VCaP (cell line): ENCODE data around the gene TMEM120B.

ENCODE experiments used
- H3K27ac ChIP-seq: fragments of 450-650 bp; 2 replicates; pipeline ENCODE4 v1.5.1; 2017
- TF ChIP-seq, protein P1 (sequence below): fragments of 450-650 bp; conservative IDR thresholded peaks from 2 replicates; pipeline ENCODE4 v1.5.1; 2017; ENCODE audit warnings: mild to moderate bottlenecking, moderate library complexity

TMEM120B gene

DNA sequence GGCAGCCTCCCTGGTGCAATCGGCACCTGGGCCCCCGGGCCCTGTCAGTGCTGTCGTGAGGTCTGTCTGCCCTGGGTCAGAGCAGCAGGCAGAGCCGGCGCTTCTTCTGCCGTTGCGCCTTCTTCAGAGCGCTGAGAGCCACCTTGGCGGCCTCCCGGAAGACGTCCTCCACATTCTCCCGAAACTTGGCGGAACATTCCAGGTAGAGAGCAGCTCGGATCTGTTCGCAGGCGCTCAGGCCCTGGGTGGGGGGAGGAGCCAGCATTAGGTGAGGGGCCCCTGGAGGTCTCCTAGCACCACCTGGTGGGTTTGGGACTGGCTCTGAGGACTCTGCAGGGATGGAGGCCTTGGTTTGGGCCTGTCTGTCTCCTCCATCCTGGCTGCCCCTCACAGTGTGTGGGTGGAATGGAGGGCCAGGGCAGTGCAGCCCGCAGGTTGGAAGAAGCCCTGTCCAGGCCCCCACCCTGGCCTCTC, 66.9 kb downstream of the TMEM120B start:
- no peak overlapping the region for H3K27ac ChIP-seq
- TF ChIP-seq, protein P1, sequence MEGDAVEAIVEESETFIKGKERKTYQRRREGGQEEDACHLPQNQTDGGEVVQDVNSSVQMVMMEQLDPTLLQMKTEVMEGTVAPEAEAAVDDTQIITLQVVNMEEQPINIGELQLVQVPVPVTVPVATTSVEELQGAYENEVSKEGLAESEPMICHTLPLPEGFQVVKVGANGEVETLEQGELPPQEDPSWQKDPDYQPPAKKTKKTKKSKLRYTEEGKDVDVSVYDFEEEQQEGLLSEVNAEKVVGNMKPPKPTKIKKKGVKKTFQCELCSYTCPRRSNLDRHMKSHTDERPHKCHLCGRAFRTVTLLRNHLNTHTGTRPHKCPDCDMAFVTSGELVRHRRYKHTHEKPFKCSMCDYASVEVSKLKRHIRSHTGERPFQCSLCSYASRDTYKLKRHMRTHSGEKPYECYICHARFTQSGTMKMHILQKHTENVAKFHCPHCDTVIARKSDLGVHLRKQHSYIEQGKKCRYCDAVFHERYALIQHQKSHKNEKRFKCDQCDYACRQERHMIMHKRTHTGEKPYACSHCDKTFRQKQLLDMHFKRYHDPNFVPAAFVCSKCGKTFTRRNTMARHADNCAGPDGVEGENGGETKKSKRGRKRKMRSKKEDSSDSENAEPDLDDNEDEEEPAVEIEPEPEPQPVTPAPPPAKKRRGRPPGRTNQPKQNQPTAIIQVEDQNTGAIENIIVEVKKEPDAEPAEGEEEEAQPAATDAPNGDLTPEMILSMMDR, result no peak

DNA sequence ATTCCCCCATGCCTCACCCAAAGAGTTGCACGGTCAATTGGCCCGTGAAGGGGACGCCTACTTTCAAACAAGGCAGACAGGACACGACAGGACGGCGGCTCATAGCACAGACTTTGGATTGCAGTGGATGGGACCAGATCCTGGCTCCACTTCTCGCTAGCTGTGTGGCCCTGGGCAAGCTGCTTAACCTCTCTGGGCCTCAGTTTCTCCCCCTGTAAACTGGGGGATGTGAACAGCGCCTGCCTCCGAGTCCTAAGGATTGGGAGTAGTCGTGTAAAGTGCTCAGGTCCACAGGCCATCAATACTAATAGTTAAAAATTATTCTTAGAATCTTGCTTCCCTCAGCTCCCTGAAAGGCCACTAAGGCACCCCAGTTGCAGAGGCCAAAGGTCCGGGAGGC, 67.9 kb downstream of the TMEM120B start:
- H3K27ac ChIP-seq, result no peak overlapping the region
- TF ChIP-seq, protein P1, result no peak

DNA sequence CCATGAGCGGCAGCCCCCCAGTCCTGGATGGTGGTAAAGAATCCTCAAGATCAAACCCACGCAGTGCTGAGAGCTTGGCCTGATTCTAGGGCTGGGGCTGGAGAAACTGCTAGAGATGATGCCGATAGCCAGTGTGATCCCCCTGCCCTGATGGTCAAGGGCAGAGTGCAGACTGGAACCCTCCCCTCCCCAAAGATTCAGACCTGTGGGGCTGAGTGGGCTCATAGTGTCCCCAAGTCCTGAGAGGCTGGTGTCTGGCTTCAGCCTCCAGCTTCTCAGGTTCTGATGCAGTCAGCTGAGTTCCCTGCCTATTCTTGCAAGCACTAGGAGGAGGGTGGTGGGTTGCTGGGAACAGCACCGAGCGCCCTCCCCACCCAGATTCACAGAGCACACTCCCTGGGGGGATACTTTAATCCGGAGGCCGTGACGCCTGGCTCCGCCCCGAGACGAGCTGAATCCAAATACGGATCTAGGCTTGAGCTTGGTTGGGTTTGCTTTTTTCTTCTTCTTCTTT, 69.0 kb downstream of the TMEM120B start:
- TF ChIP-seq, protein P1, result no peak
- no peak overlapping the region for H3K27ac ChIP-seq

DNA sequence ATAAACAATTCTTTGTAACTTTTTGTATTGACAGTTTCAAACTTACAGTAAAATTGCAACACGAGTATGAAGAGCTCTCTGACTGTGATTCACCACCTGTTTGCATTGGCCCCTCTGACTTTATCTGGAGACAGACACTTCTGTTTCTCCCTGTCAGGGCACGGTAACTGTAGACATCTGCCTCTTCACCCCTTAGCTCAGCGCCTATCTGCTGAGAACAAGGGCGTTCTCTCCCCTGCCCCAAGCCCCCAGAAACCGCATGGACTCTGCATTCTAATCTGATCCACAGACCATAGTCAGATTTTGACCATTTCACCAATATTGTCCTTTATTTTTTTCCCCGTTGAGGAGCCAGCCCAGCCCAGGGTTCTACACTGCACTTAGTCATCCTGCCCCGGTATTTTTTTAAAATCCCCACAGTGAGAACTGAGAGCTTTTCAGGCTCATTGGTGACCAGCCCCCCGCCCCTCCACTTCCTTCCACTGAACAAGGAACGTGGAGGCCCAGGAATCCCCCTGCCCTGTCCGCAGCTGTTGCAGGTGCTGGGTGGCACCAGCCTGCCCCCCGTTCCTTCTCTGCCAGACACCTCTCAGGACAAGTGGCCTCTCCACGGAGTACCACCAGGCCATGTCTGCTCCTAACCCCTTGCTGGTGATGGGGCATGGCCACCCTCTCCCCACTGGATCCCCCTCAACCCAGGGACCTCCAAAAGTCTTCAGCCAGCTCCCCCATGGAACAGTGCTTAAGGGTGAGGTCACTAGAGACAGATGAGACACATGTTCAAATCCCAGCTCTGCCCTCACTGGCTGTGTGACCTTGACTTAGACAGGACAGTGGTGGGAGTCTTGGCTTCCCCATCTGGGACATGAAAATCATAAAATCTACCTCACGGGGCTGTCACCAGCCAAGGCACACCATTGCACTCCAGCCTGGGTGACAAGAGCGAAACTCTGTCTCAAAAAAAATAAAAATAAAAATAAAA, 69.7 kb downstream of the TMEM120B start:
- no peak overlapping the region for H3K27ac ChIP-seq

DNA sequence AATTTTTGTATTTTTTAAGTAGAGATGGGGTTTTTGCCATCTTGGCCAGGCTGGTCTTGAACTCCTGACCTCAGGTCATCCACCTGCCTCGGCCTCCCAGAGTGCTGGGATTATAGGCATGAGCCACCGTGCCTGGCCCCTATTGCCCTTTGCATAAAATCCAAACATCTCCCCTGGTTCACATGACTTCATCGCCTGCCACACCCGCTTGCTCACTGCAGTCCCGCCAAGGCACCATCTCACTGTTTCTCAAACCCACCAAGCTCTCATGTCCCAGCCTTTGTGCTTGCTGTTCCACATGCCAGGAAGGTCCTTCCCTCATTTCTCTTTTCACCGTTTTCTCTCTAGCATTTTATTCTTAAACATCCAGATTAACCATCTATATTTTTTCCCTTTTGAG, 71.2 kb downstream of the TMEM120B start:
- no peak overlapping the region for H3K27ac ChIP-seq
- TF ChIP-seq, protein P1, result no peak

More for the DNA sequence above, 69.7 kb downstream of the TMEM120B start:
- TF ChIP-seq, protein P1, result no peak

DNA sequence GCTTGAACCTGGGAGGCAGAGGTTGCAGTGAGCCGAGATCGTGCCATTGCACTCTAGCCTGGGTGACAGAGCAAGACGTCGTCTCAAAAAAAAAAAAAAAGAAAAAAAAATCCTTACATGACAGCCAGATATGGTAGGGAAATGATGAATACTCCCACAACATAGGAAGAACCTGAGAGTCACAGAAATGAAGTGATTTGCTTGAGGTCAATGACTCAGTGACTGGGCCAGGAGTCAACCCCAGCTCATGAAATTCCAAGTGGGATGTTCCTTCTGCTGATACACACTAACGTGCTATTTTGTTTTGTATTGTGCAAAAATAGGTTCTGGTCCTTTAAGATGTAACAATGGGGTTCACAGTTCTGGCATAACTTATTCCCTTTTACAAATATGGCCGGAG, 71.9 kb downstream of the TMEM120B start:
- H3K27ac ChIP-seq, result no peak overlapping the region
- TF ChIP-seq, protein P1, result no peak

DNA sequence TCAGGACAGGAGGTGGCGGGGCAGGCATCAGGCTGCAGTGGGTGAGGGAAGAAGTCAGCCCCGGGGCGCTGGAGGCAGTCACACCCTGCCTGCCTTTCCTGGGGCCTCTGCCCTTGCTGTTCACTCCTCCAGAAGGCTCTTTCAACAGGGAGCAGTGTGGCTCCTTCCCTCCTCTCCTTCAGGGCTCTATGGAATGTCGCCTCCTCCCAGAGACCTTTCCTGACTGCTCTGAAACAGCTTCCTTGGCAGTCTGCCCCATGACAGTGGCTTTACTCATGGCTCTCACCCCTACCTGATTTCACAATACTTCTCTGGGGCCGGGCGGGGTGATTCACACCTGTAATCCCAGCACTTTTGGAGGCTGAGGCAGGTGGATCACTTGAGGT, 73.9 kb downstream of the TMEM120B start:
- TF ChIP-seq, protein P1, result no peak
- no peak overlapping the region for H3K27ac ChIP-seq
